ENCODE results near the gene SPTBN5.
A peak's percentile ranks its signal among the peaks of the same experiment; 100 is the strongest.
"Not testable (repeated sequence)": the region's sequence is repeated elsewhere in the genome, so short reads cannot be mapped to it uniquely, and the experiment has no call there.

SPTBN5 gene

GRCh38 chr15:41848631-41849030 lies 45.2 kb downstream of the SPTBN5 start:
- DNase-seq (ENCODE audit: low read depth, low spot score) = no peak

GRCh38 chr15:41847981-41848380 lies 45.9 kb downstream of the SPTBN5 start:
- DNase-seq (ENCODE audit: low read depth, low spot score) = no peak

GRCh38 chr15:41847206-41847605 lies 46.6 kb downstream of the SPTBN5 start:
- no peak for DNase-seq (ENCODE audit: low read depth, low spot score)

GRCh38 chr15:41844814-41845213 lies 49.0 kb downstream of the SPTBN5 start:
- no peak for DNase-seq (ENCODE audit: low read depth, low spot score)

GRCh38 chr15:41843571-41843970 lies 50.3 kb downstream of the SPTBN5 start:
- DNase-seq (ENCODE audit: low read depth, low spot score) = no peak

GRCh38 chr15:41842229-41842628 lies 51.6 kb downstream of the SPTBN5 start:
- no peak for DNase-seq (ENCODE audit: low read depth, low spot score)

- DNase-seq (ENCODE audit: low read depth, low spot score) = no peak
These were observed 52.7 kb downstream of the SPTBN5 start for GRCh38 chr15:41841131-41841530.

GRCh38 chr15:41840673-41841072 lies 53.2 kb downstream of the SPTBN5 start:
- DNase-seq (ENCODE audit: low read depth, low spot score) = no peak

- no peak for DNase-seq (ENCODE audit: low read depth, low spot score)
These were observed 53.9 kb downstream of the SPTBN5 start for GRCh38 chr15:41839781-41840491.

- no peak for DNase-seq (ENCODE audit: low read depth, low spot score)
These were observed 55.4 kb downstream of the SPTBN5 start, which contains the start of gene PLA2G4B for GRCh38 chr15:41838400-41838897. Gene PLA2G4B (plus strand): TSS chr15:41838847. CDS start chr15:41838914, 67 bp downstream.

GRCh38 chr15:41836713-41837454 lies 57.0 kb downstream of the SPTBN5 start:
- DNase-seq (ENCODE audit: low read depth, low spot score) = no peak

GRCh38 chr15:41836073-41836472 lies 57.8 kb downstream of the SPTBN5 start:
- DNase-seq (ENCODE audit: low read depth, low spot score) = no peak

- no peak for DNase-seq (ENCODE audit: low read depth, low spot score)
These were observed 59.8 kb downstream of the SPTBN5 start for GRCh38 chr15:41834096-41834495.

GRCh38 chr15:41832875-41833274 lies 61.0 kb downstream of the SPTBN5 start:
- DNase-seq (ENCODE audit: low read depth, low spot score) = no peak

- no peak for DNase-seq (ENCODE audit: low read depth, low spot score)
These were observed 61.6 kb downstream of the SPTBN5 start for GRCh38 chr15:41832208-41832607.

- not testable (repeated sequence) for DNase-seq (ENCODE audit: low read depth, low spot score)
These were observed 62.6 kb downstream of the SPTBN5 start for GRCh38 chr15:41831291-41831690.

- DNase-seq (ENCODE audit: low read depth, low spot score) = no peak
These were observed 63.8 kb downstream of the SPTBN5 start for GRCh38 chr15:41829959-41830646.

- DNase-seq (ENCODE audit: low read depth, low spot score) = no peak
These were observed 65.1 kb downstream of the SPTBN5 start for GRCh38 chr15:41828807-41829141.

- peak; percentile 56 for DNase-seq (ENCODE audit: low read depth, low spot score)
These were observed 65.7 kb downstream of the SPTBN5 start, which contains the start of gene JMJD7 for GRCh38 chr15:41827880-41828806. Gene JMJD7 (plus strand): TSS chr15:41828092. CDS start chr15:41828125, 33 bp downstream.

GRCh38 chr15:41827290-41827879 lies 66.5 kb downstream of the SPTBN5 start:
- DNase-seq (ENCODE audit: low read depth, low spot score) = no peak
